Caki2 (cell line): ENCODE results near the gene SENP2. TPM values are rescaled to one million over a fixed set of nuclear protein-coding genes. Genes with fewer than 3 reads are reported as not detected.
"Not testable (repeated sequence)": the region's sequence is repeated elsewhere in the genome, so short reads cannot be mapped to it uniquely, and the experiment has no call there.

Experiments used
- DNase-seq: peaks from one replicate; pipeline ENCODE4 v3.0.0-alpha.2; 2015; ENCODE audit warnings: low read depth
- in situ Hi-C: cut with HindIII; loops from 2 replicates; pipeline ENCODE4 v1.10.0; 2016; ENCODE audit warnings: low sequenced_read_pairs, low pct_unique_long_range_greater_than_20kb, mixed read lengths
- total RNA-seq: library from RNA; depleted of rRNA; stranded (reverse); fragments of >200 nt; shearing (Covaris generic); gene quantifications from 2 replicates; pipeline ENCODE4 v1.2.3, GENCODE V29; 2014; ENCODE audit warnings: low replicate concordance

The SENP2 gene
- total RNA-seq, 1 experiment from 2014 or later: 5.1 TPM

GRCh38 chr3:185639632-185640206 is 53.6 kb downstream of the SENP2 start:
- in situ Hi-C loops: no loop called here
- DNase-seq: no peak

- in situ Hi-C loops: no loop called here
- no peak for DNase-seq
Measured at GRCh38 chr3:185640308-185640707, 54.2 kb downstream of the SENP2 start.

- in situ Hi-C loops: not testable (repeated sequence)
Measured at GRCh38 chr3:185645191-185645590, 59.1 kb downstream of the SENP2 start.

GRCh38 chr3:185645596-185646381 is 59.7 kb downstream of the SENP2 start:
- in situ Hi-C loops: no loop called here

More at GRCh38 chr3:185645191-185645590, 59.1 kb downstream of the SENP2 start:
- DNase-seq: not testable (repeated sequence)

GRCh38 chr3:185646382-185647133 is 60.5 kb downstream of the SENP2 start:
- in situ Hi-C loops: no loop called here
- DNase-seq: no peak

More at GRCh38 chr3:185645596-185646381, 59.7 kb downstream of the SENP2 start:
- no peak for DNase-seq

GRCh38 chr3:185647134-185647879 is 61.2 kb downstream of the SENP2 start:
- DNase-seq: no peak
- in situ Hi-C loops: no loop called here

GRCh38 chr3:185647880-185648210 is 61.8 kb downstream of the SENP2 start:
- no peak for DNase-seq
- in situ Hi-C loops: no loop called here

- in situ Hi-C loops: no loop called here
Measured at GRCh38 chr3:185648396-185648795, 62.3 kb downstream of the SENP2 start.

GRCh38 chr3:185649414-185649813 is 63.3 kb downstream of the SENP2 start:
- no peak for DNase-seq
- in situ Hi-C loops: no loop called here

More at GRCh38 chr3:185648396-185648795, 62.3 kb downstream of the SENP2 start:
- DNase-seq: no peak

- in situ Hi-C loops: no loop called here
- no peak for DNase-seq
Measured at GRCh38 chr3:185651971-185652370, 65.9 kb downstream of the SENP2 start.

- in situ Hi-C loops: no loop called here
Measured at GRCh38 chr3:185653949-185654757, 68.1 kb downstream of the SENP2 start.

GRCh38 chr3:185654758-185655145 is 68.7 kb downstream of the SENP2 start:
- in situ Hi-C loops: no loop called here
- DNase-seq: no peak

More at GRCh38 chr3:185653949-185654757, 68.1 kb downstream of the SENP2 start:
- no peak for DNase-seq

- DNase-seq: no peak
- in situ Hi-C loops: no loop called here
Measured at GRCh38 chr3:185655426-185656320, 69.6 kb downstream of the SENP2 start.

GRCh38 chr3:185656321-185656840 is 70.3 kb downstream of the SENP2 start:
- peak; percentile 79 for DNase-seq
- in situ Hi-C loops: no loop called here

- DNase-seq: no peak
- in situ Hi-C loops: no loop called here
Measured at GRCh38 chr3:185657211-185657610, 71.1 kb downstream of the SENP2 start.

- DNase-seq: no peak
- in situ Hi-C loops: no loop called here
Measured at GRCh38 chr3:185657691-185658503, 71.8 kb downstream of the SENP2 start.
